Skeletal muscle cell (primary cell): ENCODE data around the gene HIRIP3.
A peak's percentile ranks its signal among the peaks of the same experiment; 100 is the strongest.

Experiments
- DNase-seq: peaks from one replicate; pipeline ENCODE4 v3.0.0-alpha.2; 2010; ENCODE audit warnings: low read depth
- H3K4me3 ChIP-seq: 2 replicates; pipeline ENCODE4 v1.5.1; 2011; ENCODE audit warnings: low read depth, mild to moderate bottlenecking, control low read depth, low read length, moderate library complexity

Gene HIRIP3

DNA sequence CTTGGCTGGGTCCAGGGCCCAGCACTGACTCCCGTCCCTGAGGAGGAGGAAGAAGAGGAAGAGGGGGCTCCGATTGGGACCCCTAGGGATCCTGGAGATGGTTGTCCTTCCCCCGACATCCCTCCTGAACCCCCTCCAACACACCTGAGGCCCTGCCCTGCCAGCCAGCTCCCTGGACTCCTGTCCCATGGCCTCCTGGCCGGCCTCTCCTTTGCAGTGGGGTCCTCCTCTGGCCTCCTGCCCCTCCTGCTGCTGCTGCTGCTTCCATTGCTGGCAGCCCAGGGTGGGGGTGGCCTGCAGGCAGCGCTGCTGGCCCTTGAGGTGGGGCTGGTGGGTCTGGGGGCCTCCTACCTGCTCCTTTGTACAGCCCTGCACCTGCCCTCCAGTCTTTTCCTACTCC, 8.5 kb downstream of the HIRIP3 start:
- no peak overlapping the region for H3K4me3 ChIP-seq
- no peak for DNase-seq

- no peak for DNase-seq
- no peak overlapping the region for H3K4me3 ChIP-seq
These were observed 9.2 kb downstream of the HIRIP3 start for GRCh38 chr16:29986231-29986630.

DNA sequence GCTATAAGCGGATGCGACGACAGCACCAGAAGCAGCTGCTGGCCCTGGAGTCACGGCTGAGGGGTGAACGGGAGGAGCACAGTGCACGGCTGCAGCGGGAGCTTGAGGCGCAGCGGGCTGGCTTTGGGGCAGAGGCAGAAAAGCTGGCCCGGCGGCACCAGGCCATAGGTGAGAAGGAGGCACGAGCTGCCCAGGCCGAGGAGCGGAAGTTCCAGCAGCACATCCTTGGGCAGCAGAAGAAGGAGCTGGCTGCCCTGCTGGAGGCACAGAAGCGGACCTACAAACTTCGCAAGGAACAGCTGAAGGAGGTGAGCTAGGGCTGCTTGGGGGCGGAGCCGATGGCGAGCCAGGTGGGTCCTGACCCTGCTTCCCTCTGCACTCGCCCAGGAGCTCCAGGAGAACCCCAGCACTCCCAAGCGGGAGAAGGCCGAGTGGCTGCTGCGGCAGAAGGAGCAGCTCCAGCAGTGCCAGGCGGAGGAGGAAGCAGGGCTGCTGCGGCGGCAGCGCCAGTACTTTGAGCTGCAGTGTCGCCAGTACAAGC, 10.1 kb downstream of the HIRIP3 start:
- H3K4me3 ChIP-seq = no peak overlapping the region
- DNase-seq = no peak

DNA sequence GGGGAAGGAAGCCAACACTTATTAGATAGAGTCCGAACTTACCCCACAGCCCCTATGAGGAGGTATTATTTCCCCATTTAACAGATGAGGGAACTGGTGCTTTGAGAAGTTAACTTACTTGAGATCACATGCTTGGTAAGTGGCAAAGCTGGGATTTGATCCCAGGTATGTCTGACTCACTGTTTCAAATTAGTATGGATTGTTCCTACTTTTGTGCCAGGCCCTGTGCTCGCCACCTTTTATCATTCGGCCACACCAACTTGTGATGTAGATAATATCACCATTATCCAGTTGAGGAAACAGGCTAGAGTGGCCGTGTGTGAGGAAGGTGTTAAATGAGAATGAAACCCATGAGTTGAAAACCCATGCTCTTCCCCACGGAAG, 10.7 kb downstream of the HIRIP3 start:
- no peak overlapping the region for H3K4me3 ChIP-seq
- no peak for DNase-seq

DNA sequence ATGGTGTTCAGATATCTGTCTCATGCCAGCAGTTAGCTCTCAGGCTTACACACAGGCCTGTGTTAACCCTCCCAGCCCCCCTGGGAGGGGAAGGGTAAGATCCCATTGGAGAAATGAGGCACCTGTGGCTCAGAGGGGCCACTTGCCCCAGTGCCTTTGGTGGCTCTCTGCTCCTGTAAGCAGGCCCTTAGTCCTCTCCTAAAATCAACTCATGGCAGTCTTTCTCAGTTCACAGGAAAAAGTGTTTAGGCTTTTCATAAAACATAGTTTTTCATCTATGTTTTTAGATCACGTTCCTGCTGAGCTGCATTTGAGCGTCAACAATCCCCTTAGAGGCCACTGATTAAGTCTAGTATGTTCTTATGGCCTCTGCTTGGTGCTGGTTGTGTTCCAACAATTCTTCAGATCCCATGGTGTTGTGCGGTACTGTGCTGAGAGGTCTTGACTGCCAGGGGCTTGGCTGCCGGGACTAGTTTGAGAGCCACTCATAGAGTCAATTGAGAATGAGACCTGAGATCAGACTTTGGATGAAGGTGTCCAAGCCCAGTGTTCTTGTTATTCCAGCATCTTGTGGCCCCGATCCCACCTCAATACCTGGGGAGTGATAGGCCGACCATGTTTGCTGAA, 11.2 kb downstream of the HIRIP3 start:
- H3K4me3 ChIP-seq = no peak overlapping the region
- no peak for DNase-seq

GRCh38 chr16:29983420-29984136, 11.8 kb downstream of the HIRIP3 start:
- DNase-seq = no peak
- H3K4me3 ChIP-seq = no peak overlapping the region

GRCh38 chr16:29982560-29983419, 12.6 kb downstream of the HIRIP3 start:
- DNase-seq = no peak
- H3K4me3 ChIP-seq = no peak overlapping the region

DNA sequence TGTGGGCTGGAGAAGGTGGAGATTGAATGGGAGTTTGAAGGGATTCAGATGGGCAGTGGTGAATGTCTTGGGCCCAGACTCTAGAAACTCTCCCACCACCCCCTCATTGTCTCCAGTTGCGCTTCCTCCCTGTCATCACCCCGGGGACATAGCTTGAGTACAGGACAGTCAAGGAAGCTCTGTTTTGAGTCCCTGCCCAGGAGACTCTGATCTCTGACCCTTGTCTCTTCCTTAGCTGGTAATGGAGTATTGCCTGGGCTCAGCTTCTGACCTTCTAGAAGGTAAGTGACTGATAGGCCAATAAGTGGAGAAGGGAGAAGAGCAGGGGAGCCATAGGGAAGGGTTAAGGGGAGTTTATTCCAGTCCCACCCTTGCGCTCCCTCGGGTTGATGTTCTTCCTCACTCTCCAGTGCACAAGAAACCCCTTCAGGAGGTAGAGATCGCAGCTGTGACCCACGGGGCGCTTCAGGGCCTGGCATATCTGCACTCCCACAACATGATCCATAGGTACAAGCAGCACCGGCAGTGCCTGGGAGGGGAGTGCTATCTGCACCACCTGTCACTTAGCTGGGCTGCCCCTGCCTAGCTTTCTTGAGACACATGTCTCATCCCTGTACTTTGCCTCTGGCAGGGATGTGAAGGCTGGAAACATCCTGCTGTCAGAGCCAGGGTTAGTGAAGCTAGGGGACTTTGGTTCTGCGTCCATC, 16.7 kb downstream of the HIRIP3 start:
- no peak overlapping the region for H3K4me3 ChIP-seq

GRCh38 chr16:29978081-29978480, 17.3 kb downstream of the HIRIP3 start:
- DNase-seq = no peak
- H3K4me3 ChIP-seq = no peak overlapping the region

More for the DNA sequence above, 16.7 kb downstream of the HIRIP3 start:
- no peak for DNase-seq

DNA sequence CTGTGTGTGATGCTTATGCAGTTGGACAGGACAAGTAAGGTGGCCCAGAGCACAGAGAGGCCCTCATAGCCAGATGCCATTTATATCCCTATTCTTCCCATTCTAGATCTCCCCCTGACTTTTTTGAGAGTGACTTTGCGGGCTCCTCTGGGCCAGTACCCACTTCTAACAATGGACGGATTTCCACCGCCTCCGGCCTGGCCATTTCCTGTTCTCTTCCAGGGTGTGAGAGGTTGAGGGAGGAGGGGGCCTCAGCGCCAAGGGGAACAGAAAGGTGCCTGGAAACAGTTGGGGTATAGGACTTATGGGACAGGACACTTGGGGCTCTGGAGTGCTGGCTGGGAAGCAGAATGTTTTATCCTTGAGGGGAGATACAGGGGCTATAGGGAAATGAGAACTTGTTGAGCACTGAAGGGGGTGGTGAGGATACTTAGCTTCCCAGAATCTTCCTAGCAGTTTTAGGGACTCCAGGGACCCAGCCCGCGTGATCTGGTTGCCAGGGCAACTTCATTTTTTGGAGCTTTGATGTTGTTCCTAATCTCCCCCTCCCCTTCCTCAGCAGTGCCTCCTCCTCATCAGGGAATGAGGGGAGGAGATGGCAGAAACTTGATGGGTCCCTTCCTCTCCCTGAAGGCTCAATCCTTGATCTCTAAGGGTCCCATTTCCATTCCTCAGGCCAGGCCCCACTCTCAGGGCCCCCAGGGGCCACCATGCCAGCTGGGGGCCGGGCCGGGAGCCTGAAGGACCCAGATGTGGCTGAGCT, 18.2 kb downstream of the HIRIP3 start:
- H3K4me3 ChIP-seq = no peak overlapping the region
- DNase-seq = no peak

- no peak for DNase-seq
- H3K4me3 ChIP-seq = peak overlapping the region; percentile 94
These were observed 19.5 kb downstream of the HIRIP3 start for GRCh38 chr16:29975811-29976511.

GRCh38 chr16:29975134-29975538, 20.3 kb downstream of the HIRIP3 start:
- H3K4me3 ChIP-seq = peak overlapping the region; percentile 94

DNA sequence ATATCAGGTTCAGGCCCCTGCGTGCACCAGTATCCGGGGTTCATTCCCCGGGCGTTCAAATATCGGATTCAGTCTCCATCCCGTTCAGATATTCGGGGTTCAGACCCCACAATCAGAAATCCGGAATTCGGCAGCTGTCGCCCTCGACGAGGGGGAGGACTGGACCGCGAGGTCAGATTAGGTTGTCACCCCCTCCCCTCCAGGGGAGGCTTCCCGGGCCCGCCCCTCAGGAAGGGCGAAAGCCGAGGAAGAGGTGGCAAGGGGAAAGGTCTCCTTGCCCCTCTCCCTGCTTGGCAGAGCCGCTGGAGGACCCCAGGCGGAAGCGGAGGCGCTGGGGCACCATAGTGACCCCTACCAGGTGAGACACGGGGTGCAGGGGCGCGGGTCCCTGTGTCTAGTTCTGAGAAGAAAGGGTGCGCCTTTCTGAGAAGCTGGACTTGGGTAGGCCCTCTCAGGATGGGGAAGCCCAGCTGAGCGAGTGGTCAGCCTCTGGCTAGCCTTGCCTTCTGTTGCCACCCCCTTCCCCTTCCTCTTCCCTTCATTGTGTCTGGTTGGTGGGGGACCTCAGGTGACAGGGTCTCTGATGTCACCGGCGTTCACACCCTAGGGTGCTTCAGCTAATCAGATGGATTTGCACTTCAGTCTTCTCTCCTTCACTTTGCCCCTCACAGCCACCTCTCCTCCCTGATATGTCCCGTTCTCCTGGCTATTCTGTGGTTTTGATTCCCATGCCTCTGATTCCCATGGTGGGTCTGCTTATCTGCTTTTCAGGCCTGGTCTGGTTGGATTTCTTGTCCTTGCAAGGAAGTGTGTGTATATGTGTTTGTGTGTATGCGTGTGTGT, 20.9 kb downstream of the HIRIP3 start:
- peak overlapping the region; percentile 94 for H3K4me3 ChIP-seq
- DNase-seq = no peak

More at GRCh38 chr16:29975134-29975538, 20.3 kb downstream of the HIRIP3 start:
- DNase-seq = no peak

DNA sequence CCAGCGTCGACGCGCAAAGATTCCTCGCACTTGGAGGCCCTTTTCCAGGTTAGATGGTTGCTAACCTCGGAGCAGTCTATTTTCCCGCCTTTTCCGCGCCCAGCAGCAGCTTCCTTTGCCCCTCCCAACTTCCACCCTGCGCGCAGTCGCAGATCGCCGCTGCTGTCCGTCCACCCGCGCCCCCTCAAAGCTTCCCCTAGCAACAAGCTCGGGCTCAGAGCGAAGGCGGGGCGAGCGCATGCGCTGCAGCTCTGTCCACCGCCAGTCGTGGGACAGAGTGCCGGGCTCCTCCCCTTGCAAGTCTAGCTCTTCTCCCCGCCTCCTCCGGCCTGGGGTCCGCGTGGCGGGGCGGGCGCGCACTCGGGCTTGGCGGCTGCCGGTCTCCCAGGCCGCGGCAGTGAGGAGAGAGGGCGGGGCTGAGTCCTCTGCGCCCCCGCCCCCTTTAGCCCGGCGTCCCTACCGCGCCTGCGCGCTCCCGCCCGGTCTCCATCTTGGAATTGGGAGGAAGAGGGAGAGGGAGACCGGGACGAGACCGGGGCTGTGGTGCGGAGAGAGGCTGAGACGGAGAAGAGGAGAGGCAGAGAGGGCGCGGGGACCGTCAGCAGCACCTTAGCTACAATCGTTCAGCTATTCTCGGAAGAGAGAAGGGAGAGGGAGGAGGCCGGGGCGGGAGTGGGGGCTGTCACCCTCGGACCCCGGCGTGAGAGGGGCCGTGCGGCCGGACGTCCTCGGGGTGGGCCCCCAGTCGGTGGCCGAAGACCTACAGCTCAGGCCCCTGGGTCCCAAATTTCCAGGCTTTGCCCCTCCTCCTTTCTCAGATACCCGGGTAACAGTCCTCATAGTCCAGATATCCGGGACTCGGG, 21.8 kb downstream of the HIRIP3 start, which contains the start of gene TAOK2:
Gene TAOK2 (plus strand): TSS at position 485 of the 863 bp plus-strand sequence. CDS start 3,905 bp downstream, outside the sequence.
- DNase-seq = peak; percentile 98
- peak within 1 kb of the TSS; percentile 94 for H3K4me3 ChIP-seq

DNA sequence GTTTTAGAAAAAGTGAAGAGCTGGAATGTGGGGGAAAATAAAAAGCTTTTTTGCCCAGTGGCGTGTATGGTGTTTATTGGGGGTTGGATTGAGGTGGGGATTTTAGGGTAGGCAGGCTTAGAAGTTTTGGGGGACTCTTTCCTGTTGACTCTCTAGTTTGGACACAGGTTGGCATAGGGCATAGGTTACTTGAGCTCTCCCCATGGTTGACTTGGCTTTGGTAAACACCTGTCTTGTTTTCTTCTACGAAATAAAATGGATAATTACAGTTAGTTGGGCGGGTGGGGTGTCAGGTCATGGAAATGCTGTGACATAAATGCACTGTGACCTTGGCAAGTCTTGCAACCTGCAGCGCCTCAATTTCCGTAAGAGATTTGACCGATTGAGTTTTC, 22.4 kb downstream of the HIRIP3 start:
- H3K4me3 ChIP-seq = no peak overlapping the region

GRCh38 chr16:29972500-29972899, 22.9 kb downstream of the HIRIP3 start:
- no peak for DNase-seq
- H3K4me3 ChIP-seq = no peak overlapping the region

More for the DNA sequence above, 22.4 kb downstream of the HIRIP3 start:
- DNase-seq = no peak
